HG03064 (cell line): ENCODE data around the gene TSEN54.

Experiments
- ATAC-seq: cut with Tn5 transposase; IDR thresholded peaks from one replicate; pipeline ENCODE4 v1.9.1; 2021; ENCODE audit warnings: low read depth; ENCODE audit not compliant: unreplicated experiment

Gene TSEN54

GRCh38 chr17:75502721-75503329 is 13.5 kb upstream of the TSEN54 start:
- no peak for ATAC-seq

- ATAC-seq, result no peak
Measured at GRCh38 chr17:75503337-75503950, 12.9 kb upstream of the TSEN54 start.

- ATAC-seq, result no peak
Measured at GRCh38 chr17:75503976-75504346, 12.4 kb upstream of the TSEN54 start.

DNA sequence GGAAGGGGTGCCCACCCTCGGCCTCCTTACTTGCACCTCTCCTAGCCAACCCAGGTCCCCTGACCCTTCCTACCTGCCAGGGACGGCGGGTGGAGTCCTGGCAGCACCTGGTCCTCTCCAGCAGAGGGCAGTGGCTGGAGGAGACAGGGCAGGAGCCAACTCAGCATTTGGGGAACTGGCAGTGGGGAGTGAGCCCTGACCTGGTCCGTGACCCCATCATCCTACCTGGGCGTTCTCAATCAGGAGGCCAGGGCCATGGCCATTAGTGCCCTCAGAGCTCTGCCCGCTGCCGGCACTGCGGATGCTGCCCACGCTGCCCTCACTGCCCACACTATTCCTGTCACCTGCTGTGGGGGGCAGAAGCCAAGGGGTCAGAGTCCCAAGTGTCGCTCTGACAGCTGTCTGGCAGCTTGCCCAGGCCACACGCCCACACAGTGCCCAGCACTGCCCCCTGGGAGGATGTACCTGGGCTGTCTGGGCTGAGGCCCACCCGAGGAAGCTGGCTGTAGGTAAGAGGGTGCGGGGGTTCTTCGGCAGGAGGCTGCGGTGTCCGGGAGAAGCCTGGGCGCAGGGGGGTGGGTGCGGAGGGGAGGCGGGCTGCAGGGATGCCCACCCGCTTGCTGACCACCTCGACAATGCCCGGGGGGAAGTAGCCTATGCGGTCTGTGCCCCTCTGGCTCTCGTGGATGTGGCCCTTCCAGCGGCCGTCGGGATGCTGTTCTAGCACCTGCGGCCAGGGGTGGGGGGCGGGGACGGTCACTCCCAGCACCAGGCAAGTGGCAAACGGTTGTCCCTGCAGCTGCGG is 11.8 kb upstream of the TSEN54 start:
- ATAC-seq, result no peak

GRCh38 chr17:75505152-75505409 is 11.2 kb upstream of the TSEN54 start:
- ATAC-seq, result no peak

GRCh38 chr17:75505640-75506039 is 10.7 kb upstream of the TSEN54 start:
- ATAC-seq, result no peak

- ATAC-seq, result no peak
Measured at GRCh38 chr17:75506134-75506533, 10.2 kb upstream of the TSEN54 start.

DNA sequence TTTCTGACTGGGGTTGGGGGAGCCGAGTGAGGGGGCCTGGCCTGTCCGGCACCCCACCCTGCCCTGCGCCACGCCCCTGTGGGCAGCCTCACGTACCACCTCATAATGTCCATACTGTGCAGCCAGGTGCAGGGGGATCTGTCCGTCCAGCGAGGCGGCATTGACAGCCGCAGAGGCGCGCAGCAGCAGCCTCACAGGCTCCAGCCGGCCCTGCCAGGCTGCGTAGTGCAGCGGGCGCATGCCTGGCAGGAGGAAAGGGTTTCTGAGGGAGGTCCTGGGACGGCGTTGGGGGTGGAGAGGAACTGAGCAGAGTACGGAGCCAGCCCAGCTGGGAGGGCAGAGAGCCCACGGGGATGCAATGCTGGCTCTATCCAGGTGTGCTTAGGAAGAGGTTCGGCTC is 9.4 kb upstream of the TSEN54 start:
- ATAC-seq, result no peak

DNA sequence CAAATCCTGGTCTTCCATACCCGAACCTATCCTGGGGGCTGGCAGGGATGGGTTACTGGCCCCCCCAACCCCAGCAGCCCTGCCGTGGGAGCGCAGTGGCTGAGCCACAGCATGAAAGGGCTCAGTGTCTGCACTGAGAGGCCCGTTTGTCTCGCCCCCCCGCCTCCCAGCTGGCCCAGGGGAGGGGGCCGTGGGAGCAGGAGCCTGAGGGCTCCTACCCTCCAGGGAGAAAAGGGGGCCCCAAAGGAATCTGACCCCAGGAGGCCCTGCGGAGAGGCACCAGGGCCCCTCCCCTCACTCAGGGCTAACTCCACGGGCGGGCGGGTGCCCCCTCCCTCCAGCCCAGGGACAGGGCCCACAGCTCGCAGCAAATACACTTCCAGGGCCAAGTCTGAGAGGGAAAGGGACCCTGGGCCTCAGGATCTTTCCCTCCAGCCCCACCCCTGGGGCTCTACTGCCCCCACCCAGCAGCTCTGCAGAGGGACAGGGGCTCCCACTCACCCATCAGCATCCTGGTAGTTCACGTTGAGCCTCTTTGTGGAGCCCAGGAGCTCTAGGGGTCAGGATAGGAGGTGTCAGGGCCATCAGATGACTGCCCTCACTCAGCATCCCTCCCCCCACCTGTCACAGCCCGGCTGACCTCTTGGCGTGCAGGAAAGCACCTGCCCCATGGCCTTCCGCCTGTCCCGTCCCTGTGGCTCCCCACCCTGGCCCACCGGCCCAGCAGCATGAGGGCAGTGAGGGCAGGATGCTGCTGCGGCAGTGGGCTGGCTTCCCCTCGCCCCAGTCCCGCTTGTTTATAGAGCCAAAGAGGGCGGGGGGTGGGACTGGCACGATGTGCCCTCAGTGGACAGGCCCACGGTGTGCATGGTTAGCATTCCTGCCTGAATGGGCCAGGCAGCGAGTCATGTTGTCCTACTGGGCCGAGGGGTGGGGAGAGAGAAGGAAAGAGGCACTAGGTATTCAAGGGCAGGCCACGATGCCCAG is 8.3 kb upstream of the TSEN54 start:
- no peak for ATAC-seq

- ATAC-seq, result no peak
Measured at GRCh38 chr17:75508931-75509361, 7.4 kb upstream of the TSEN54 start.

- no peak for ATAC-seq
Measured at GRCh38 chr17:75509528-75510258, 6.6 kb upstream of the TSEN54 start.

DNA sequence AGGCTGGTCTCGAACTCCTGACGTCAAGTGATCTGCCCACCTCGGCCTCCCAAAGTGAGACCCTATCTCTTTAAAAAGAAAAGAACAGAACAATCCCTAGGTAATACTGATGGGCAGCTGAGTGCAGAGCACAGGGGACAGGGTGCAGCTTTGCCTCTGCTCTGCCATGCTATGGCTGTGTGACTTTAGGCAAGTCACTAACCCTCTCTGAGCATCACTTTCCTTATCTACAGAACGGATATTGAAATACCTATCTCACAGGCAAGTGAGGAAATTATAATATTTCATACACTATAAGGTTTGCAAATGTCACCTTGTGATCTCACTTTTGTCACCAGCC is 5.1 kb upstream of the TSEN54 start:
- no peak for ATAC-seq

DNA sequence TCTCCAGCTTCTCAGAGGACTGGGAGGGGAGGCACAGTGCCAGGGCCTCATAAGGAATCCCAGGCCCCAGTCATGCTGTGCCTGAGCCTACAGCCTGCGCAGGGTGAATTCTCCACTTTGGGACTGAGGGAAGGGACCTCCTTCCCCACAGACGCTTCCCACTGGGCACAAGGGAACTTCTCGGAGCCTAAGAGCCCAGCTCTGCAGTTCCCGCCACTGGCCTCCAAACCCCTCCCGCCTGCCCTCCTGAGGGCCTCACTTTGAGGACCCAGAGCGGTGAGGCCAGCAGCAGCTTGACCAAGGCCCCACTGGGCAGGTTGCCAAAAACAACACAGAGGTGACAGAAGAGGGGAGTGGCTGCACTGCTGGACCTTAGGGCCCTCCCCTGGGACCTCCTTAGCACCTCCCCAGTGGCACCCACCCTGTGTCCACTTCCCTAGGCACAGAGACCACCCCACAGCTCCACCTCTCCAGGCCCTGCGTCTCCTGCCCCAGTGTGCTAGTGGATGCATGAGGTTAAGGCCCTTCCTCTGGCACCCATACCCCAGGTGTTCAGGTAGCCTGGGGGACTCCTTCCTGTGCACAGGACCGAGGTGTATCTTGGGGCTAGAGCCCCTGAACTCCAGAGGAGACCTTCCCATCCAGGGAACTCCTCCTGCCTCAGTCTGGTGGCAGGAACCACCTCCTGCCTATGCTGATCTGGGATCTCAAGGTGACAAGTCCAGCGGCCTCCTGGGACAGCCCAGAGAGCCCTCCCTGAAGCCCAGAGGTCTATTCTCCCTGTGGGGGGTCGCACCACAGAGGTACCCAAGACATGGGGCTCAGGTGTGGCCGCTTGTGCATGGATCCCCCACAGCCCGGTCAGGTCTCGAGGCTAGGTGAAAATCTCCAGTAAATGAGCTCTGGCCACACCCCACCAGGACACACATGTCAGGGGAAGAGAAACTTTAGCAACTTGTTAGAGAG is 4.4 kb upstream of the TSEN54 start:
- no peak for ATAC-seq

- no peak for ATAC-seq
Measured at GRCh38 chr17:75512926-75513640, 3.2 kb upstream of the TSEN54 start.

GRCh38 chr17:75513641-75514000 is 2.7 kb upstream of the TSEN54 start:
- no peak for ATAC-seq

GRCh38 chr17:75514299-75514918 is 1.9 kb upstream of the TSEN54 start:
- no peak for ATAC-seq

DNA sequence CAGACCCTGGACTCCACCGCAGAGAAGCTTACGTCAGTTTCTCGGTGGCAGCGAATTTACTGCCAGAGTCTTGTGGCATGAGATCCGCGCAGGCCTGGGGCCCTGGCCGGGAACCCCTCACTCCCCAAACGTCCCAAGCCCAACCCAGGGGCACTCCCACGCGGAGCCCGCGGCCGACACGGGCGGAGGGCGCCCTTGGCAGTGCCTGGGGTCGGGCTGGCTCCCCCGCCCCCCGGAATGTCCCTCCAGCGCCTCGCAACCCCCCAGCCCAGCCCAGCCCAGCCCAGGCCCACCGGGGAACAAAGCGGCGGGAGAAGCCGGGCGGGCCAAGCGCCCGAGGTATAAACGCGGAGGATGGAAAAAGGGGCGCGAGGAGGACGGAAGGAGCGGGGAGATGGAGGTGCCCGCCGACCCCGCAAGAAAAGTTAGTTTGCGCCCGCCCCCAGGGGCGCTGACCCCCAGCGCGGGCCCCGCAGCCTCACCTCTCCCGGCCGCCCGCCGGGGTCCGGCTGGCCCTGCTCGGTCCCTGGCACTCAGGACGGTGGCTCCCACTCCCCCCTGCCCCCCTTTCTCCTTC is 1.3 kb upstream of the TSEN54 start:
- ATAC-seq, result no peak
